IMR-90 (cell line): Measurements from ENCODE around the gene ALKBH1. TPM values are rescaled to one million over a fixed set of nuclear protein-coding genes. Genes with fewer than 3 reads are reported as not detected.

Experiments used
- ATAC-seq: fragments of 200-7000 bp; cut with Tn5 transposase; 2 replicates; pipeline ENCODE4 v1.9.1; 2020; ENCODE audit warnings: low read depth, mild to moderate bottlenecking, moderate library complexity
- BruUV-seq: library from RNA; stranded (reverse); fragments of 400-500 nt; replicated peaks from 2 replicates; lab custom pipeline; 2021; lab: Mats Ljungman, UMichigan
- CTCF ChIA-PET: fragments of 300-600 bp; formaldehyde crosslinking; extraction: SDS; loops from one replicate; lab custom pipeline; 2021; ENCODE audit warnings: antibody characterized with exemption; lab: Yijun Ruan, JAX
- POLR2A ChIA-PET: fragments of 300-600 bp; sonication (Branson Sonifier 250); formaldehyde crosslinking; loops from one replicate; lab custom pipeline; 2022; ENCODE audit warnings: antibody characterized with exemption; ENCODE audit not compliant: unreplicated experiment; lab: Charles Lee
- DNase-seq: peaks from one replicate; pipeline ENCODE4 v3.0.0; 2013
- H2AFZ ChIP-seq: replicated peaks from 2 replicates; pipeline ENCODE3; 2013; ENCODE audit warnings: low read length, mild to moderate bottlenecking; ENCODE audit not compliant: poor library complexity
- H2AK5ac ChIP-seq: 2 replicates; pipeline ENCODE4 v1.6.1; 2013; ENCODE audit warnings: low read depth, low read length, inconsistent platforms
- H2AK9ac ChIP-seq: replicated peaks from 2 replicates; pipeline ENCODE3; 2013; ENCODE audit warnings: mild to moderate bottlenecking, low read depth, low read length, moderate library complexity; ENCODE audit not compliant: poor library complexity
- H2BK120ac ChIP-seq: 2 replicates; pipeline ENCODE4 v1.6.1; 2013; ENCODE audit warnings: low read depth, low read length, inconsistent platforms
- H2BK15ac ChIP-seq: 3 replicates; pipeline ENCODE4 v1.6.1; 2013; ENCODE audit warnings: low read depth, low read length, inconsistent platforms
- H2BK20ac ChIP-seq: 2 replicates; pipeline ENCODE4 v1.6.1; 2013; ENCODE audit warnings: low read depth, mild to moderate bottlenecking, inconsistent platforms, low read length, moderate library complexity
- H2BK5ac ChIP-seq: 2 replicates; pipeline ENCODE4 v1.6.1; 2013; ENCODE audit warnings: mild to moderate bottlenecking, low read depth, low read length, inconsistent platforms; ENCODE audit not compliant: poor library complexity, severe bottlenecking
- H3K14ac ChIP-seq: replicated peaks from 2 replicates; pipeline ENCODE4 v1.6.1; 2013; ENCODE audit warnings: low read depth, low read length, inconsistent platforms
- H3K18ac ChIP-seq: 2 replicates; pipeline ENCODE4 v1.6.1; 2013; ENCODE audit warnings: low read depth, low read length, control low read depth
- H3K23ac ChIP-seq: 2 replicates; pipeline ENCODE4 v1.6.1; 2013; ENCODE audit warnings: low read depth, low read length, inconsistent platforms
- H3K27ac ChIP-seq: 2 replicates; pipeline ENCODE4 v1.5.1; 2013; ENCODE audit warnings: mild to moderate bottlenecking, control low read depth, low read length; ENCODE audit not compliant: insufficient read depth
- H3K27me3 ChIP-seq: 2 replicates; pipeline ENCODE4 v1.6.1; 2013; ENCODE audit warnings: low read length; ENCODE audit not compliant: control insufficient read depth, insufficient read depth
- H3K36me3 ChIP-seq: 2 replicates; pipeline ENCODE4 v1.6.1; 2013; ENCODE audit warnings: low read length, mixed read lengths; ENCODE audit not compliant: control insufficient read depth, insufficient read depth
- H3K4ac ChIP-seq: 2 replicates; pipeline ENCODE4 v1.6.1; 2013; ENCODE audit warnings: low read depth, low read length, inconsistent platforms
- H3K4me1 ChIP-seq: 2 replicates; pipeline ENCODE4 v1.6.1; 2013; ENCODE audit warnings: low read length, mixed read lengths; ENCODE audit not compliant: control insufficient read depth, insufficient read depth
- H3K4me2 ChIP-seq: 2 replicates; pipeline ENCODE4 v1.6.1; 2013; ENCODE audit warnings: low read depth, mild to moderate bottlenecking, control low read depth, low read length, moderate library complexity
- H3K4me3 ChIP-seq: 2 replicates; pipeline ENCODE4 v1.5.1; 2013; ENCODE audit warnings: low read depth, mild to moderate bottlenecking, control low read depth, low read length, moderate library complexity; ENCODE audit not compliant: insufficient read depth
- H3K56ac ChIP-seq: 2 replicates; pipeline ENCODE4 v1.6.1; 2013; ENCODE audit warnings: low read length, inconsistent platforms; ENCODE audit not compliant: insufficient read depth; ENCODE audit errors: extremely low read depth
- H3K79me1 ChIP-seq, 2 experiments: 2 replicates each; pipeline ENCODE4 v1.6.1; 2013; ENCODE audit warnings: low read length in 2 of 2, inconsistent platforms in 1 of 2, low read depth in 1 of 2
- H3K9ac ChIP-seq: 2 replicates; pipeline ENCODE4 v1.6.1; 2013; ENCODE audit warnings: low read depth, low read length, control low read depth
- H3K9me1 ChIP-seq: 2 replicates; pipeline ENCODE4 v1.6.1; 2013; ENCODE audit warnings: low read length, inconsistent platforms; ENCODE audit not compliant: insufficient read depth
- H3K9me3 ChIP-seq: 2 replicates; pipeline ENCODE4 v1.6.1; 2013; ENCODE audit warnings: low read length; ENCODE audit not compliant: control insufficient read depth, insufficient read depth
- H4K20me1 ChIP-seq: 2 replicates; pipeline ENCODE4 v1.6.1; 2013; ENCODE audit warnings: low read length, inconsistent platforms; ENCODE audit not compliant: insufficient read depth
- H4K5ac ChIP-seq: 2 replicates; pipeline ENCODE4 v1.6.1; 2013; ENCODE audit warnings: mild to moderate bottlenecking, low read depth, low read length, control low read depth
- H4K8ac ChIP-seq, 2 experiments: 2 replicates each; pipeline ENCODE4 v1.6.1; 2013; ENCODE audit warnings: low read depth in 2 of 2, low read length in 2 of 2, control low read depth in 1 of 2, inconsistent platforms in 1 of 2
- H4K91ac ChIP-seq: 2 replicates; pipeline ENCODE4 v1.6.1; 2013; ENCODE audit warnings: low read depth, low read length, inconsistent platforms; ENCODE audit not compliant: insufficient read depth
- CEBPB ChIP-seq: IDR thresholded peaks from 2 replicates; pipeline ENCODE4 v1.6.1; 2012; ENCODE audit warnings: low read depth, low read length, improper control_type of control experiment
- RAD21 ChIP-seq: IDR thresholded peaks from 2 replicates; pipeline ENCODE4 v1.6.1; 2012; ENCODE audit warnings: low read length, improper control_type of control experiment
- WGBS, 2 experiments: methylation state at CpG; one replicate each; pipeline versions ENCODE4 v1.1.5 to v1.1.7; 2013; ENCODE audit warnings: missing lambda C conversion rate in 2 of 2; ENCODE audit not compliant: insufficient read length in 1 of 2; ENCODE audit errors: extremely low coverage in 2 of 2; 5-methylcytosine and 5-hydroxymethylcytosine counted together
- dilution Hi-C: fragments of 300-500 bp; cut with HindIII; formaldehyde crosslinking; loops from one replicate; pipeline ENCODE4 v1.14.3; 2018; ENCODE audit warnings: low sequenced_read_pairs; ENCODE audit not compliant: unreplicated experiment
- in situ Hi-C: fragments of 300-500 bp; cut with MboI; formaldehyde crosslinking; loops from 3 replicates; pipeline ENCODE4 v1.14.3; 2019; ENCODE audit warnings: low sequenced_read_pairs, inconsistent platforms, mixed read lengths
- intact Hi-C: fragments of 100-400 bp; cut with micrococcal nuclease; formaldehyde crosslinking; loops from 2 replicates; pipeline ENCODE4 v1.10.0; 2022
- polyA plus RNA-seq, 3 experiments: library from polyadenylated mRNA; depleted of rRNA; stranded (reverse); fragments of >200 nt; gene quantifications; 2 replicates each; pipeline ENCODE4 v1.2.3, GENCODE V29; 2012; ENCODE audit warnings: low replicate concordance in 1 of 3
- total RNA-seq: library from RNA; depleted of rRNA; stranded (reverse); fragments of >200 nt; gene quantifications from 2 replicates; pipeline ENCODE4 v1.2.3, GENCODE V29; 2012

ALKBH1 gene
- total and polyA plus RNA-seq, 2 of the 4 experiments (the other 2 are of a cell fraction) = 10.0 to 10.8 TPM

DNA sequence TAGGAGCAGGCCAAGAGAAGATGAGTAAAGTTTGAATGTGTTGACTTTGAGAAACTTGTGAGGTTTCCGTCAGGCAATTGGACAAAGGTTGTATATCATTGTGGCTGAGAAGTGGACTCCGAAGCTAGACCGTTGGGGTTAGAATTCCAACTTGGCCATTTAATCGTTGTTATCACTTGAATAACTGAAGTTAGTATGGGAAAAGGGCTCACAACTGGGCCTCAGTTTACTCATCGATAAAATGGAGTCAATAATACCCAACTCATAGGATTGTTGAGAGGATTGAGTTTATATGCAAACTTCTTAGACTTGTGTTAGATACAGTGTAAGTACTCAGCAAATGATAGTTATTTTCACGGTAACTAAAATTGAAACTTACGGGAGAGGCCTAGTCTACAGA, 926 bp upstream of the ALKBH1 start:
- H3K9me1 ChIP-seq = no peaks in the 10 kb centered on the region
- no peak overlapping the region for H2AK5ac ChIP-seq
- no peak overlapping the region for H2BK5ac ChIP-seq
- H3K9me3 ChIP-seq = no peaks in the 10 kb centered on the region
- ChIA-PET CTCF (interaction anchor here (0.6 to 1.4 kb wide), 2 partner anchors 12 to 19 kb away, joined by 3 read pairs; no protein-coding TSS in a partner anchor), POLR2A (no interaction called here)
- peak overlapping the region; percentile 94 for H3K4me3 ChIP-seq
- intact Hi-C loops = loop anchor here (1.0 to 5.0 kb wide), 3 partner anchors 92 to 556 kb away; partner anchors contain the start of gene SPTLC2
- H2AFZ ChIP-seq = no peak overlapping the region
- dilution Hi-C loops = no loop called here
- TF ChIP-seq RAD21 (no peak), CEBPB (no peak)
- in situ Hi-C loops = no loop called here
- H3K27me3 ChIP-seq = no peaks in the 10 kb centered on the region
- no peak overlapping the region for H4K91ac ChIP-seq
- H3K23ac ChIP-seq = peak overlapping the region; percentile 85; the same call in 1 of the 2 replicates
- H3K36me3 ChIP-seq = peaks cover 18% of the 10 kb centered on the region
- H3K18ac ChIP-seq = no peak overlapping the region
- 15% methylated on average over 2 of the region's 7 CpGs; no CpG with 5 or more reads in 1 of the 2 experiments for WGBS, 2 experiments
- H3K27ac ChIP-seq = no peak overlapping the region
- peaks cover 11% of the 10 kb centered on the region for H4K20me1 ChIP-seq
- peak overlapping the region; percentile 64; the same call in 1 of the 2 replicates for H4K5ac ChIP-seq
- DNase-seq (no peak), ATAC-seq (no peak)
- H3K4ac ChIP-seq = no peak overlapping the region
- no peaks in the 10 kb centered on the region; the same call in 1 of the 2 replicates for H3K4me1 ChIP-seq
- no peak overlapping the region for H2BK20ac ChIP-seq
- H4K8ac ChIP-seq = peak overlapping the region in 1 of 2 experiments; percentile 76; a peak in 2 of 4 replicates
- H2BK15ac ChIP-seq = no peak overlapping the region
- no peak overlapping the region for H2AK9ac ChIP-seq
- peak overlapping the region; percentile 96; the same call in 1 of the 2 replicates for H3K9ac ChIP-seq
- peak overlapping the region; percentile 11; the same call in 1 of the 2 replicates for H3K14ac ChIP-seq
- peak overlapping the region; percentile 94; the same call in 1 of the 2 replicates for H3K56ac ChIP-seq
- peak overlapping the region; percentile 99 for H3K4me2 ChIP-seq
- H3K79me1 ChIP-seq = peaks cover 17 to 42% of the 10 kb centered on the region in 2 experiments
- TSS peak; percentile 82 for BruUV-seq
- H2BK120ac ChIP-seq = no peak overlapping the region
